SK-N-MC (cell line): Measurements from ENCODE around the gene HECTD4.

Experiments
- EZH2 ChIP-seq: fragments of 200-600 bp; sonication (generic); IDR thresholded peaks from one replicate; pipeline ENCODE4 v1.6.1; 2017; ENCODE audit warnings: antibody characterized with exemption
- POLR2AphosphoS5 ChIP-seq: IDR thresholded peaks from 2 replicates; pipeline ENCODE4 v1.6.1; 2012; ENCODE audit warnings: mild to moderate bottlenecking, low read depth, low read length, borderline replicate concordance

- TF ChIP-seq EZH2, result no peak
- peak; percentile 100 for TF ChIP-seq POLR2AphosphoS5
Measured at GRCh38 chr12:112409064-112409905, 27.1 kb upstream of the HECTD4 start, which contains the start of gene RPL6.
